Osteoblast (primary cell): Measurements from ENCODE around the gene ZKSCAN1. TPM values are rescaled to one million over a fixed set of nuclear protein-coding genes. Genes with fewer than 3 reads are reported as not detected.

Experiments used
- DNase-seq: peaks from one replicate; pipeline ENCODE4 v3.0.0; 2011; ENCODE audit warnings: low spot score, mixed read lengths; ENCODE audit not compliant: insufficient read length; ENCODE audit errors: missing footprints
- H2AFZ ChIP-seq: 2 replicates; pipeline ENCODE4 v1.6.0; 2011; ENCODE audit warnings: mild to moderate bottlenecking, low read length
- H3K27ac ChIP-seq: 2 replicates; pipeline ENCODE4 v1.5.1; 2011; ENCODE audit warnings: mild to moderate bottlenecking, low read depth, low read length, moderate library complexity
- H3K27me3 ChIP-seq: 2 replicates; pipeline ENCODE4 v1.6.0; 2012; ENCODE audit warnings: mild to moderate bottlenecking, control low read depth, inconsistent platforms, low read length, moderate library complexity; ENCODE audit not compliant: insufficient read depth
- H3K36me3 ChIP-seq: 2 replicates; pipeline ENCODE4 v1.5.1; 2011; ENCODE audit warnings: mild to moderate bottlenecking, low read length, control low read depth, moderate library complexity; ENCODE audit not compliant: insufficient read depth
- H3K4me1 ChIP-seq: 2 replicates; pipeline ENCODE4 v1.5.1; 2011; ENCODE audit warnings: mild to moderate bottlenecking, low read length, control low read depth, moderate library complexity; ENCODE audit not compliant: insufficient read depth
- H3K4me2 ChIP-seq: 2 replicates; pipeline ENCODE4 v1.6.0; 2011; ENCODE audit warnings: mild to moderate bottlenecking, low read length; ENCODE audit not compliant: insufficient read depth
- H3K4me3 ChIP-seq: fragments of 200-600 bp; sonication (generic); 3 replicates; pipeline ENCODE4 v1.5.1; 2012; ENCODE audit warnings: mild to moderate bottlenecking, low read length, inconsistent platforms; ENCODE audit not compliant: insufficient read depth
- H3K79me2 ChIP-seq: 2 replicates; pipeline ENCODE4 v1.6.0; 2012; ENCODE audit warnings: mild to moderate bottlenecking, low read length, control low read depth, inconsistent platforms; ENCODE audit not compliant: insufficient read depth
- H3K9me3 ChIP-seq: 2 replicates; pipeline ENCODE4 v1.5.1; 2011; ENCODE audit warnings: low read depth, low read length, control low read depth
- H4K20me1 ChIP-seq: 2 replicates; pipeline ENCODE4 v1.6.0; 2012; ENCODE audit warnings: mild to moderate bottlenecking, low read length, control low read depth; ENCODE audit not compliant: insufficient read depth
- total RNA-seq: library from RNA; depleted of rRNA; stranded (reverse); fragments of >200 nt; gene quantifications from 2 replicates; pipeline ENCODE4 v1.2.3, GENCODE V29; 2012
- TF ChIP-seq, protein P1 (sequence below): IDR thresholded peaks from 2 replicates; pipeline ENCODE4 v1.5.1; 2011; ENCODE audit warnings: mild to moderate bottlenecking, low read depth, low read length, moderate library complexity; ENCODE audit errors: extremely low read depth

Gene ZKSCAN1
- total RNA-seq, 1 donor, result 46.0 TPM

DNA sequence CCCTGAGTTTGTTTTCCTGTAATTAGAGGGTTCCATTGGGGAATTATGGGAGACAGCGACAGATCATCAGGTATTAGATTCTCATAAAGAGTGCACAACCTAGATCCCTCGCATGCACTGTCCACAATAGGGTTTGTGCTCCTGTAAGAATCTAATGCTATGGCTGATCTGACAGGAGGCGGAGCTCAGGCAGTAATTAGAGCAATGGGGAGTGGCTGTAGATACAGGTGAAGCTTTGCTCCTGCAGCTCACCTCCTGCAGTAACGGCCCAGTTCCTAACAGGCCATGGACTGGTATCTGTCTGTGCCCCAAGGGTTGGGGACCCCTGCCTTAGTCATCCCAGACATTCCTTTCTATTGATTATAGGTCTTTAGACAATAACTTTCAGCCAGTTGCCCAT lies 33.3 kb downstream of the ZKSCAN1 start:
- peaks cover 11% of the 10 kb centered on the region for H3K4me1 ChIP-seq
- DNase-seq, result no peak
- H3K27ac ChIP-seq, result no peak overlapping the region
- H3K36me3 ChIP-seq, result no peaks in the 10 kb centered on the region
- no peaks in the 10 kb centered on the region for H3K9me3 ChIP-seq
- no peaks in the 10 kb centered on the region for H3K27me3 ChIP-seq
- no peak overlapping the region for H3K4me3 ChIP-seq
- H3K4me2 ChIP-seq, result no peak overlapping the region
- TF ChIP-seq, protein P1, sequence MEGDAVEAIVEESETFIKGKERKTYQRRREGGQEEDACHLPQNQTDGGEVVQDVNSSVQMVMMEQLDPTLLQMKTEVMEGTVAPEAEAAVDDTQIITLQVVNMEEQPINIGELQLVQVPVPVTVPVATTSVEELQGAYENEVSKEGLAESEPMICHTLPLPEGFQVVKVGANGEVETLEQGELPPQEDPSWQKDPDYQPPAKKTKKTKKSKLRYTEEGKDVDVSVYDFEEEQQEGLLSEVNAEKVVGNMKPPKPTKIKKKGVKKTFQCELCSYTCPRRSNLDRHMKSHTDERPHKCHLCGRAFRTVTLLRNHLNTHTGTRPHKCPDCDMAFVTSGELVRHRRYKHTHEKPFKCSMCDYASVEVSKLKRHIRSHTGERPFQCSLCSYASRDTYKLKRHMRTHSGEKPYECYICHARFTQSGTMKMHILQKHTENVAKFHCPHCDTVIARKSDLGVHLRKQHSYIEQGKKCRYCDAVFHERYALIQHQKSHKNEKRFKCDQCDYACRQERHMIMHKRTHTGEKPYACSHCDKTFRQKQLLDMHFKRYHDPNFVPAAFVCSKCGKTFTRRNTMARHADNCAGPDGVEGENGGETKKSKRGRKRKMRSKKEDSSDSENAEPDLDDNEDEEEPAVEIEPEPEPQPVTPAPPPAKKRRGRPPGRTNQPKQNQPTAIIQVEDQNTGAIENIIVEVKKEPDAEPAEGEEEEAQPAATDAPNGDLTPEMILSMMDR, result no peak
- peaks cover 17% of the 10 kb centered on the region for H3K79me2 ChIP-seq
- H4K20me1 ChIP-seq, result no peaks in the 10 kb centered on the region
- peak overlapping the region; percentile 99 for H2AFZ ChIP-seq

DNA sequence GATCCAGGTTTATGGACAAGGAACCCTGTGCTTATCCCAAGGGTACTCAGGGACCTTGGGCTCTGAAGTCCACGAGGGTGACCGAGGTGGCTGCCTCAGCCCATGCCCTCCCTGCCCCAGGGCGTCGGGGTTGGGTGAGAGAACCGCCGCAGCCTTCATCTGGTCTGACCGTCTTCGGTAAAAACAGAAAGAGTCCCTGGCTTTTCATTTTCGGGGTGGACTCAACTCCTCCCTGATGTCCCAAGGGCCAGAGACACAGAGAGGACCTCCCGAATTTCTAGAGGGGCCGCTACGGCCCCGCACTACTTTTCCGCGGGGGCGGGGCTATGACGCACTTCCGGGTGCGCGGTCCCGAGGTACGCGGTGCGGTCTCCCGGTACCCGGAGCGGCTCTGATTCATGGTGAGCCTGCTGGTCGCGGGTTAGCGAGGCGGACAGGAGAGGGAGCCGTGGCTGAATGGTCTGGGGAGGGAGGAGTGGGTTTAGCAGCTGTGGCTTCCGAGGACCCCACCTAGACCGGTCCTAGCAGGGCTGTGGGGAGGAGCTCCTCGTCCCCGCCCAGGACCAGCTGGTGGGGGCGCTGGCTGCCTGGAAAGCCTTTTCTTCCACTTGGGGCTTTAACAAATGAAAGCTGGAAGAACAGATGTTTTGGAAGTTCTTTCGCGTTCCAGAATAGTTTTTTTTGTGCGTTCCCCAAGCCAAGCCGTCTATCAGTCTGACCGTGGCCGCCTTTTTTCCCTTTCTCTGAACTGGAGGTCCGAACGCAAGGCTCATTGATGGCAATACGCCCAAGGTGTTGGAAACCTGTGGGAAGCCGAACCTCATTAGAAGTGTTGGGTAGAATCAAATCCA lies 34.3 kb downstream of the ZKSCAN1 start, which contains the start of gene ZSCAN21:
Gene ZSCAN21 (plus strand): TSS at position 334 of the 851 bp plus-strand sequence. CDS start 7,233 bp downstream, outside the sequence.
- H3K4me1 ChIP-seq, result peaks cover 11% of the 10 kb centered on the region
- peak; percentile 97 for DNase-seq
- peak within 1 kb of the TSS; percentile 99 for H2AFZ ChIP-seq
- peaks cover 26% of the 10 kb centered on the region for H3K79me2 ChIP-seq
- TF ChIP-seq, protein P1, result peak; percentile 15
- H3K9me3 ChIP-seq, result no peaks in the 10 kb centered on the region
- peak within 1 kb of the TSS; percentile 92 for H3K4me3 ChIP-seq
- H3K4me2 ChIP-seq, result peak within 1 kb of the TSS; percentile 78
- no peaks in the 10 kb centered on the region for H3K27me3 ChIP-seq
- no peaks in the 10 kb centered on the region for H4K20me1 ChIP-seq
- H3K27ac ChIP-seq, result peak within 1 kb of the TSS; percentile 89
- no peaks in the 10 kb centered on the region for H3K36me3 ChIP-seq

DNA sequence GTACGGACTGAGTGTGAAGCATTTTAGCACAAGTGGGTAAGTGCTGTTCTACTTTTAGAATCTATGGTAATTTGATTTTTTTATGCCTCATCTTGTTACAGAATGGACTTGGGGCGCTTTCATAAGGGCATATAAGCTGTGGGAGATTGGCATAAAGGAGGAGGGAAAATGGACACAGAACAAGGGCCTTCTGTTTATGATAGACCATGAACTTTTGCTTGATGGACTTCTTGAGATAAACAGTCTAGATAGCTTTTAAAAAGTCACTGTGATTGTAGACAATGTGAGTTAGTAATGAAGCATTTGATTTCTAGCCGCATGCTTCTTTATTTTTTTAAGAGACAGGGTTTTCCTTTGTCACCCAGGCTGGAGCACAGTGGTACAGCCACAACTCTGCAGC lies 36.2 kb downstream of the ZKSCAN1 start:
- Histone ChIP-seq H3K79me2 (peaks cover 26% of the 10 kb centered on the region), H4K20me1 (no peaks in the 10 kb centered on the region), H3K27me3 (no peaks in the 10 kb centered on the region), H3K4me1 (peaks cover 11% of the 10 kb centered on the region), H3K36me3 (no peaks in the 10 kb centered on the region), H3K4me2 (no peak overlapping the region), H3K27ac (no peak overlapping the region), H3K9me3 (no peaks in the 10 kb centered on the region), H2AFZ (no peak overlapping the region), H3K4me3 (no peak overlapping the region)
- DNase-seq, result no peak
- TF ChIP-seq, protein P1, result no peak

DNA sequence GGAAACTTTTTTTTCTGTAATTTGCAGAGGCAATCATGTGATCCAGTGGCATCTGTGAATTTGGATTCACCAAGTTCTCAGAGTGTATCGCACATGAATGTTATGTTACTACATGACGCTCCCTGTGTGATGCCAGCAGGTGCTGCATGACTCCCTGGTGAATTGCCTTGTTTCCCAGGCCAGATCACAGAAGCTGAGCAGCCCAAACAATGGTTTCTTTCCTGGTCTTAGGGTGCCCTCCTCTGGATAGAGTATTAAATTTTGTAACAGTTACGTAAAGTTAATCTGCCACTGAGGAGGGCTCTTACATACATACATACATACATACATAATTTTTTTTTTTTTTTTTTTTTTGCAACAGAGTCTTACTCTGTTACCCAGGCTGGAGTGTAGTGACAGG lies 37.8 kb downstream of the ZKSCAN1 start:
- Histone ChIP-seq H2AFZ (no peak overlapping the region), H3K36me3 (peaks cover 15% of the 10 kb centered on the region), H3K4me2 (no peak overlapping the region), H4K20me1 (no peaks in the 10 kb centered on the region), H3K9me3 (no peaks in the 10 kb centered on the region), H3K79me2 (peaks cover 28% of the 10 kb centered on the region), H3K27me3 (no peaks in the 10 kb centered on the region), H3K4me1 (peaks cover 11% of the 10 kb centered on the region), H3K4me3 (no peak overlapping the region), H3K27ac (no peak overlapping the region)
- DNase-seq, result peak; percentile 93
- TF ChIP-seq, protein P1, result peak; percentile 37
